Measurements from ENCODE around the gene DNAH1.
A peak's percentile ranks its signal among the peaks of the same experiment; 100 is the strongest.

The DNAH1 gene

GRCh38 chr3:52322466-52322865 is 6.3 kb downstream of the DNAH1 start:
- no peak overlapping the region for H3K4me3 ChIP-seq (ENCODE audit: low read length)

DNA sequence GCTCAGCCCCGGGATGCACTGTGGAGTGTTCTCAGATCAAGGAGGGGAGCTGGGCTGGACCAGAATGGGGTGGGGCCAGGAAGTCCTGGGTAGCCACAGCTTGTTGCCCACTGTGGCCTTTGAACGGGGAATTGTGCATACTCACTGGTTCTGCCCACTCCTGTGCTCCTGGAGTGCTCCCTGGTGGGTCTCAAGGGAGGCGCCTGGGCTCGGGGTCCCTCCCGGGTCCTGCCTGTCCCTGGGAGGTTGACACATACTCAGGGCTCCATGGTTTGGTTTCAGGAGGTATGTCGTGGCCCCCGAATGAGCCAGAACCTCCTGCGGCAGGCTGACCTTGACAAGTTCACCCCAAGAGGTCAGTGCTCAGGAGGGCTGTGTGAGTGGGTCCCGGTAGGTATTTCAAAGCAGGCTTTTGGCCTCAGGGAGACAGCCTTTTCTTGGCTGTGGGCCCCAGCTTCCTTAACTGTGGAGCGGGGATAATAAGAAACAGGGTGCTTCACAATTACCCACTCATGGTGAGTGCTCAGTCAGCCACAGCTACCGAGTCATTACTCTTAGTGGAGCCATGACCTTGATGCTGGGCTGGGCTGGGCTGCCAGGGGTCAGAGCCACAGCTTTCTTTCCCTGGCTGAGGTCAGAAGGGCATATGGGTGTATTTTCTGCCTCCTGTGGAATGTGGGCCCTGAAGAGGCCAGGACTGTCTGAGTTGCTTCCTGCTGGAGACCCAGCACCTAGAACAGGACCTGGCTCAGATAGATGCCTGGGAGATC is 7.6 kb downstream of the DNAH1 start:
- no peak overlapping the region for H3K4me3 ChIP-seq (ENCODE audit: low read length)
- TF ChIP-seq, protein P1, sequence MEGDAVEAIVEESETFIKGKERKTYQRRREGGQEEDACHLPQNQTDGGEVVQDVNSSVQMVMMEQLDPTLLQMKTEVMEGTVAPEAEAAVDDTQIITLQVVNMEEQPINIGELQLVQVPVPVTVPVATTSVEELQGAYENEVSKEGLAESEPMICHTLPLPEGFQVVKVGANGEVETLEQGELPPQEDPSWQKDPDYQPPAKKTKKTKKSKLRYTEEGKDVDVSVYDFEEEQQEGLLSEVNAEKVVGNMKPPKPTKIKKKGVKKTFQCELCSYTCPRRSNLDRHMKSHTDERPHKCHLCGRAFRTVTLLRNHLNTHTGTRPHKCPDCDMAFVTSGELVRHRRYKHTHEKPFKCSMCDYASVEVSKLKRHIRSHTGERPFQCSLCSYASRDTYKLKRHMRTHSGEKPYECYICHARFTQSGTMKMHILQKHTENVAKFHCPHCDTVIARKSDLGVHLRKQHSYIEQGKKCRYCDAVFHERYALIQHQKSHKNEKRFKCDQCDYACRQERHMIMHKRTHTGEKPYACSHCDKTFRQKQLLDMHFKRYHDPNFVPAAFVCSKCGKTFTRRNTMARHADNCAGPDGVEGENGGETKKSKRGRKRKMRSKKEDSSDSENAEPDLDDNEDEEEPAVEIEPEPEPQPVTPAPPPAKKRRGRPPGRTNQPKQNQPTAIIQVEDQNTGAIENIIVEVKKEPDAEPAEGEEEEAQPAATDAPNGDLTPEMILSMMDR (conservative IDR thresholded peaks at IDR 0.05; ENCODE audit: low read length): no peak
- peak; percentile 6 for DNase-seq (ENCODE audit: low read depth)

More at GRCh38 chr3:52322466-52322865, 6.3 kb downstream of the DNAH1 start:
- DNase-seq (ENCODE audit: low read depth): no peak
- TF ChIP-seq, protein P1 (conservative IDR thresholded peaks at IDR 0.05; ENCODE audit: low read length): no peak

GRCh38 chr3:52324676-52325075 is 8.6 kb downstream of the DNAH1 start:
- H3K4me3 ChIP-seq (ENCODE audit: low read length): no peak overlapping the region
- TF ChIP-seq, protein P1 (conservative IDR thresholded peaks at IDR 0.05; ENCODE audit: low read length): no peak
- no peak for DNase-seq (ENCODE audit: low read depth)

DNA sequence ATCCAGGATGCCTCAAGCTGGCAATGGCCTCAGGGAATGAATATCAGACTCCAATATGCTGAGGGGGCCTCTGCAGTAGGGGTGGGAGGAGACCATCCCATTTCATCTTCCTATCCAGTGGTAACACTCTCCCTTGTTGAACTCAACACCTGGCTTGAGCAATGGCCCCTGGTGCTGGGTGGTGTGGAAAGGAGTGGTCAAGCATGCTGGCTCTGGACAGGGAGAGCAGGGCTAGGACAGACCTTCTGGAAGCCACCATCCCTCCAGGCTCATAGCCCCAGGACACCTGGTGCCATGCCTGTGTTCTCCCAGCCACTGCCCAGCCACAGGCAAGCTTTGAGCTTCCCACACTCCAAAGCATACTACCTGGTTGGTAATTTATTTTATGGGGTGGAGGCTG is 9.6 kb downstream of the DNAH1 start:
- no peak for DNase-seq (ENCODE audit: low read depth)
- H3K4me3 ChIP-seq (ENCODE audit: low read length): no peak overlapping the region
- TF ChIP-seq, protein P1 (conservative IDR thresholded peaks at IDR 0.05; ENCODE audit: low read length): no peak

DNA sequence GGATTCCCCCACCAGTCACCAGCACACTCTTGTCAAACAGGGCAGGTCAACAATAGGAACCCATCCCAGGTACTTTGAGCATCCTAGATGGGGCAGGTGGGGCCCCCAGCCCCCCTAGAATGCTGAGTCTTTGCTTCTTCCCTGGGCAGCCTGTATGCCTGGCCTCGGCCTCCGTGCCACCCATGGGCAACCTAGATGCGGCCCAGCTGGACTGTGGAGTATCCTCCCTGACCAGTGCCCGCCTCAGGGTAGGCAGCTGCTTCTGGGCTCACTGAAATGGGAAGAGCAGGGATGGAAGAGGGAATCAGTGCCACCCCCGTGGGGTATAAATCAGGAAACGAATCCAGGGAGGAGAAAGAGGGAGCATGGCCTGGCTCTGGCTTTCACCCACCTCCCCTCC is 10.9 kb downstream of the DNAH1 start:
- no peak overlapping the region for H3K4me3 ChIP-seq (ENCODE audit: low read length)
- TF ChIP-seq, protein P1 (conservative IDR thresholded peaks at IDR 0.05; ENCODE audit: low read length): no peak
- no peak for DNase-seq (ENCODE audit: low read depth)

DNA sequence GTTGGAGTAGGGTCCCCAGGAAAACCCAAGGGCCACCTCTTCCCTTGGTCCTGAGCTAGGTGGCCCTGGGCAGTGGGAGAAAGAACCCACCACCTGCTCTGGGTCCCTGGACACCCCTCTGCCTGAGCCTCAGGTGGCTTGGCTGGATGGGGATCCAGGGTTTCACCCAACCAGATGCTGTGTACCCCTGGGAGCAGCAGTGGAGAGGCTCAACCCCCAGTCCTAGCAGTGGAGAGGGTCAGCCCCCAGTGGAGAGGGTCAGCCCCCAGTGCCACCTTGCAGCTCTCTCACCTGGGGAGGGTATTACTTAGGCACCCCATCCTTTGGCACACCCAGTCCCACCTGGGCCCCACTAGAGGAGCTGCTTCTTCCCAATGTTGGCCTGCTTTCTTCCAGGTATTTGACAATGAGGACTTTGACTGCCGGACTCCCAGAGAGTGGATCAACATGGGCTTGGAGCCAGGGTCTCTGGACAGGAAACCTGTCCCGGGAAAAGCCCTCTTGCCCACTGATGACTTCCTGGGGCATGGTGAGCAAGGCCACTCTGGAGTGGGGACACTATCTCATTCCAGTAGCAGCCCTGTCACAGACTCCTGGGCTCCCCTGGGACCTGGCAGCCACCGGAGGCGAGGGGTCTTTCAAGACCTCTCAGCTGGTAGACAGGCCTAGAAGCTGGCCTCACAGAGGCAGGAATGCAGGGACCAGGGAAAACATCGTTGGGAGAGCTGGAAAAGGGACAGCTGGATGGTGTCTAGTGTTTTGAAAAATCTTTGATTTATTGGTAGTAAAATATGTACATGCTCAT is 11.6 kb downstream of the DNAH1 start:
- no peak overlapping the region for H3K4me3 ChIP-seq (ENCODE audit: low read length)
- TF ChIP-seq, protein P1 (conservative IDR thresholded peaks at IDR 0.05; ENCODE audit: low read length): no peak
- no peak for DNase-seq (ENCODE audit: low read depth)
